ENCODE results near the gene ZCCHC14.

Gene ZCCHC14

DNA sequence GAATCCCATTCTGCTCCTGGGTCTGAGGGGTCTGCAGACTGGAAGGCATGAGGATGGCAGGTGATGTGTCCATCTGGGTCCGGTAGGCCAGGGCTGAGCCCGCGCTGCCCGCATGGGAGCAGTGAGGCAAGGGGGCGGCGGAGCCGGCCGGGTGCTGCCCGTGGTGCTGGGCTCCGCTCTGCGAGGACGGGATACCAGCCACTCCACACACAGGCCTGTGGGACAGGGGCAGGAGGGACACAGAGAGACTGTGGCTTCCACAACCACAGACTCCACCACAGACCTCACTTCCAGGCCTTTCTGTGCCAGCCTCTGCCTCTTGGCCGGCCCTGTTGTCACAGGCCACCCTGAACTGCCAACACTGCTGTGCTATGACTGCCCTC is 75.3 kb downstream of the ZCCHC14 start:
- Histone ChIP-seq H3K36me3 (peaks cover 18 to 95% (median 80%) of the 10 kb centered on the region in 11 experiments), H3K4me3 (no peak overlapping the region), H3K27ac (no peak overlapping the region; a peak in 1 of 22 replicates), H3K9ac (no peak overlapping the region), H3K4me2 (no peak overlapping the region), H3K27me3 (no peaks in the 10 kb centered on the region), H3K9me3 (replicated peaks in 1 of 11) (no peaks in the 10 kb centered on the region), H3K4me1 (no peaks in the 10 kb centered on the region), H4K20me1 (peaks cover 0 to 41% (median 12%) of the 10 kb centered on the region in 11 experiments; a peak in 9 of 22 replicates)
- TF ChIP-seq Cebpa-rat (IDR thresholded peaks at IDR 0.05), result no peak

DNA sequence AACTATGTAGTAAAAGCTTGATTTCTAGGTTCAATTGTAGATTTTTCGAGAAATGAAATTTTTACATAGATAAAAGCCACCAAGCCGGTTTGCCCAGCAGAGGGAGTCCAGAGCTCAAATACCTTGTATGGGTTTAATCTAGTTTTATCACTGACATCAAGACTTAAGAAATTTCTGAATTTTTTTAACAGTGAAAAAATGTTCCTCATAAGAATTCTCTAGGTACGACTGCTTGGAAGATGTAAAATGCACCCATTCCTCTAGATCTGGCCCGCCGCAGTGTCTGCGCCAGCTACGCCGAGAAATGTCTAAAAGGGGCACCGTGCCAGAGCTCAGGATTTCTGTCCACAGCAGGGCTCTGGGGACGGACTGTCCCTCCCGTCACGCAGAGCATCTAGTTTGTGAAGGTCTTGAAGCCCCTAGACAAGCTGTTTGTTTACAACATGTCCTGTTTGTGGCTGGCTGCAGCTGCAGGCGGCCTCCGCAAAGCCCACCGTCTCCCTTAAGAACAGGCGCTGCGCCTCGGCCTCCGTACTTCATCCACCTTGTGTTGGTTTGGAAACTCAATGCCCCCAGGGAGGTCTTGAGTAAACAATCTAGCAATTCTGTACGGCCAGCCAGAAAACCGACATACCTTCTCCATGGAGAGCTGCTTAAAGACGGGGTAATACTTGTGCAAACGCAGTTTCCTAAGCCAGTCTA is 75.8 kb downstream of the ZCCHC14 start:
- no peak overlapping the region for H3K4me2 ChIP-seq
- H3K4me3 ChIP-seq, result no peak overlapping the region
- no peaks in the 10 kb centered on the region for H3K4me1 ChIP-seq
- H3K27ac ChIP-seq, result no peak overlapping the region; a peak in 1 of 22 replicates
- H3K9me3 ChIP-seq (replicated peaks in 1 of 11), result no peaks in the 10 kb centered on the region
- no peaks in the 10 kb centered on the region for H3K27me3 ChIP-seq
- no peak overlapping the region for H3K9ac ChIP-seq
- TF ChIP-seq Cebpa-rat (IDR thresholded peaks at IDR 0.05), result no peak
- peaks cover 0 to 44% (median 12%) of the 10 kb centered on the region in 11 experiments; a peak in 9 of 22 replicates for H4K20me1 ChIP-seq
- peaks cover 24 to 95% (median 80%) of the 10 kb centered on the region in 11 experiments for H3K36me3 ChIP-seq

DNA sequence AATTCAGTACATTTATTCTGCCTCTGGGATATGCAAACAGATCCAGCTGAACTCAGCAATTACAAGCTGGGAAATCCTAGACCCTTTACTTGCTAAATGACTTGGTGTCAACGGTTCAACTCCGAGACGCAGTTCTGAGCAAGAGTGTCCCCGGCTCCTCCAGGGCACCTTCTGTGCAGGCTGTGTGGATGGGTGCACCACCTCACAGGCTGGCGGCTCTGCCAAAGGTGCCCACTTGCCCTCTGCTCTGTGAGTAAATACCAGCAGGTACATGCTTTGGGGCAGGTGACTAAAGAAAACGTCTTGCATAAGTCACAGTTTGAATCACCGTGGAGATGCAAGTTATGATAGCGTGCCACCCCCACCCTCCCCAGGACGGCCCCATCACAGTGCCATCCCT is 77.4 kb downstream of the ZCCHC14 start:
- Histone ChIP-seq H3K27me3 (no peaks in the 10 kb centered on the region), H3K27ac (no peak overlapping the region), H3K4me1 (no peaks in the 10 kb centered on the region), H4K20me1 (peaks cover 0 to 42% (median 15%) of the 10 kb centered on the region in 11 experiments; a peak in 10 of 22 replicates), H3K36me3 (peaks cover 27 to 93% (median 79%) of the 10 kb centered on the region in 11 experiments), H3K4me2 (no peak overlapping the region), H3K9ac (no peak overlapping the region), H3K4me3 (no peak overlapping the region), H3K9me3 (replicated peaks in 1 of 11) (no peaks in the 10 kb centered on the region)
- TF ChIP-seq Cebpa-rat (IDR thresholded peaks at IDR 0.05), result no peak

DNA sequence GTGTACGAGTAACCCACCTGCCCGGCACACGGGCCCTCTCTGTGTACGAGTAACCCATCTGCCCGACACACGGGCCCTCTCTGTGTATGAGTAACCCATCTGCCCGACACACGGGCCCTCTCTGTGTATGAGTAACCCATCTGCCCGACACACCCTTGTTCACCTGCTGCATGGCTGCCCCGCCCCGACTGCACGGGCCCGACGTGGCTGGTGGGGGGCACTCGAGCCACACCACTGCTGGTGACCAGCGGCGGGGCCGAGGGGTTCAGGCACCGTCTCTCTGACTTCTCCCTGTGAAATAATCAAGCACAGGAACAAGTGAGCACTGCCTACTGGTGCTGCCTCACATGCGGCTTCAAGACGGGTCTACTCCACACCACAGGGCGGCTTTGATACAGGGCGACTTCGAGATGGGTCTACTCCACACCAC is 78.6 kb downstream of the ZCCHC14 start:
- Histone ChIP-seq H3K4me1 (no peaks in the 10 kb centered on the region), H3K27me3 (no peaks in the 10 kb centered on the region), H3K36me3 (peaks cover 24 to 93% (median 81%) of the 10 kb centered on the region in 11 experiments), H3K4me3 (no peak overlapping the region), H3K9me3 (replicated peaks in 1 of 11) (no peaks in the 10 kb centered on the region), H3K4me2 (no peak overlapping the region), H3K27ac (no peak overlapping the region), H3K9ac (no peak overlapping the region), H4K20me1 (peaks cover 0 to 42% (median 19%) of the 10 kb centered on the region in 11 experiments; a peak in 12 of 22 replicates)
- no peak for TF ChIP-seq Cebpa-rat (IDR thresholded peaks at IDR 0.05)

DNA sequence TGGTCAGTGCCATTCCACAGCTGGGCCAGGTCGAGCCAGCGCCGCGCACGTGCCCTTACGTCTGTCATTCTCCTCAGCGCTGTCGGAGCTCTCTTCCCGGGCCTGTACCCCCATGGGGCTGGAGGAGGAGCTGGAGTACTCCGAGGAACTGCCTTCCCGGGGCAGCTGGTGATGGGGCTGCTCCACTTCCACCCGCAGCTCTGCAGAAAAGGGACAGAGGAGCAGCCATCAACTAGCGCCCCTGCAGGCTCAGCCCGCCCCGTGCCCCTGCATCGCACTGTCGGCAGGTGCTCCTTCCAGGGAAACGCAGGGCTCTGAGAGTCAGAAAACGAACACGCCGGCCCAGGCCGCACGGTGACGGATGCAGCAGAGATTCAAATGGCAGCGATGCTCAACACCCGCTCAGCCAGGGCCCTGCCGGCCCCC is 79.8 kb downstream of the ZCCHC14 start:
- Histone ChIP-seq H3K27me3 (no peaks in the 10 kb centered on the region), H3K9ac (no peak overlapping the region), H3K4me2 (no peak overlapping the region), H3K4me1 (no peaks in the 10 kb centered on the region), H3K4me3 (no peak overlapping the region), H3K27ac (no peak overlapping the region), H3K9me3 (replicated peaks in 1 of 11) (no peaks in the 10 kb centered on the region), H4K20me1 (peaks cover 0 to 40% (median 19%) of the 10 kb centered on the region in 11 experiments; a peak in 12 of 22 replicates), H3K36me3 (peaks cover 24 to 98% (median 87%) of the 10 kb centered on the region in 11 experiments)
- no peak for TF ChIP-seq Cebpa-rat (IDR thresholded peaks at IDR 0.05)

DNA sequence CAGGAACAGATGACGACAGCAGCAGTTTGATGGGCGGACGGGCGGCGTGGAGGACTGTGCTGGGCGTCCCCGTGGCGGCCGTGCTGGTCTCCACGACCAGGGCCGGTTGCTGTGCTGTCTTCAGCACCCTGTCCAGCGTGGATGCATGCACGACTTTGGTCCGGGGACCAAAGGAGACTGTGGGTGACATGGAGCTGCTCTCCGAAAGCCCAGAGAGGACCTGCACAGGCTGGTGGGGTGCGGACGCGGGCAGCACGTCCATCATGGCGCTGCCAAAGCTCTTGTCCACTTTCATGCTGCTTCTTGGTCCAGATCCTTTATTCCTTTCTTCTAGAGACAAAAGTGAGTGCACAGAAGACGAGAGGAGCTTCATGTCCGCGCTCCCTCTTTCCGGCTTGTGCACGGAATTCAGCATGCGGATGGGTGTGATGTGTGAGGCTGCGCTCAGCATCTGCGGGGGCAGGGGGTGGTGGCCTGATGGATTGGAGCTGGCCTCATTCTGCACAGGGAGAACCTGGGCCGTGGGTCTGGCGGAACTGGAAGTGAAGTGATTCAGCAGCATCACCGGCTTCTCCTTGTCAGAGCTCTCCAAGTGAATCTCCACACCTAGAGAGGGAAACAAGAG is 80.3 kb downstream of the ZCCHC14 start:
- Histone ChIP-seq H3K27me3 (no peaks in the 10 kb centered on the region), H3K27ac (no peak overlapping the region), H3K4me3 (no peak overlapping the region), H3K4me1 (no peaks in the 10 kb centered on the region), H3K4me2 (no peak overlapping the region), H3K9me3 (replicated peaks in 1 of 11) (no peaks in the 10 kb centered on the region), H3K9ac (no peak overlapping the region), H4K20me1 (peaks cover 0 to 41% (median 19%) of the 10 kb centered on the region in 11 experiments; a peak in 13 of 22 replicates), H3K36me3 (peaks cover 24 to 98% (median 87%) of the 10 kb centered on the region in 11 experiments)
- TF ChIP-seq Cebpa-rat (IDR thresholded peaks at IDR 0.05), result no peak

DNA sequence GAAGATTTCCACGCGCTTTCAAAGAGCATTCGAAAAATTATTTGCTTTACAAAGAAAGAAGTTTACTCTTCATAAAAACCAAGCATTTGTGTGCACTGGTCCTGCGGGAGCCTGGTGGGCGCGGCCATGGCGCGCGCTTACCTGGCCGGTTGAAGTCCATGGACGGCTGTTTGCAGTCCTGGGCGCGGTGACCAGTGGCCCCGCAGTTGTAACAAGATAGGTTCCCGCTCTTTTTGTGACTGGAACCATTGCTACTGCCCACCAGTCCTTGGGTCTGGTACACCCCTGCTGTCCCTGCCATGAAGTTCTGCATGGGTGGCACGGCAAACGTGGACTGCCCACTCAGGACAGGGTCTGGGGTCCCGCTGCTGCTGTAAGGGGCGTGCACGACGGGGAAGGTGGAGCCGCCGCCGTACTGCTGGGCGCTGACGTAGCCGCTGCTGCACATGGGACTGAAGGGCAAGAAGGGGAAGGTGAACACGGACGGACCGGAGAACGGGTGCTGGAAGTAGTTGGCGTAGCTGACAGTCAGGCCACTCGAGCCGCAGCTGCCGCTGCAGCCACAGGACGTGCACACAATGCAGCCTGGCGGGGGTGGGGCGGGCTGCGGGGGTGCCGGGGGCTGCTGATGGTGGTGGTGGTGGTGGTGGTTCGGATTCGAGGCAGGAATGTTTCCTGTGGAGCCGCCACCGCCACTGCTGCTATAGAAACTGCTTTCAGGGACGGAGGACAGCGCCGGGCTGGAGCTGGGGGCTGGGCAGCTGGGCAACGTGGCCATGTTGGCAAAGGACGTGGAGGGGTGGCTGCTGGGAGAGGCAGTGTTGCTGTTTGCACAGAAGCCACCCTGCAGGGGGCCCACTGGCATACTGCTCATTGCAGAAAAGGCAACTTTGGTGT is 81.2 kb downstream of the ZCCHC14 start:
- peaks cover 19 to 100% (median 88%) of the 10 kb centered on the region in 11 experiments for H3K36me3 ChIP-seq

DNA sequence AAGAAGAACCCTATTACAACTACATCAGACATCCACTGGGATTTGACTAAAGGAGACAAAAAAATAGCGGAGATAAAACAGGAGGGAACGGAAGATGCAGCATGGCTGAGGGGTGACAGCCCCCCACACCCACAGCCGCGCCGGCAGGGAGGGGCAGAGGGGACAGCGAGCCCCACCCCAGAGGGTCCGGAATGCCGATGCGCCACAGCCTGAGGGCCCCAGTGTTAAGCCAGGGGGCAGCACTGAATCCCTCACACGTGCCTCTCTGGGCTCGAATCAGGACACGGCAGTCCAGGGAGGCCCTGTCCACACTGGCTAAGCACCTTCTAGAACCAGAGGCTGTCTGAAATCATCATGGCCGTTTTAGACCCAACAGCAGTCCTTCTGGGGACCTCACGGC is 81.9 kb downstream of the ZCCHC14 start:
- H3K27me3 ChIP-seq, result no peaks in the 10 kb centered on the region
- no peak overlapping the region for H3K4me3 ChIP-seq
- H3K9ac ChIP-seq, result no peak overlapping the region
- H3K4me2 ChIP-seq, result no peak overlapping the region
- H3K4me1 ChIP-seq, result no peaks in the 10 kb centered on the region
- H3K27ac ChIP-seq, result no peak overlapping the region
- peaks cover 0 to 44% (median 22%) of the 10 kb centered on the region in 11 experiments; a peak in 14 of 22 replicates for H4K20me1 ChIP-seq
- no peaks in the 10 kb centered on the region for H3K9me3 ChIP-seq (replicated peaks in 1 of 11)
- TF ChIP-seq Cebpa-rat (IDR thresholded peaks at IDR 0.05), result no peak
- H3K36me3 ChIP-seq, result peaks cover 24 to 100% (median 89%) of the 10 kb centered on the region in 11 experiments

More for the DNA sequence above, 81.2 kb downstream of the ZCCHC14 start:
- H3K4me1 ChIP-seq, result no peaks in the 10 kb centered on the region
- H3K9ac ChIP-seq, result no peak overlapping the region
- H3K27me3 ChIP-seq, result no peaks in the 10 kb centered on the region
- TF ChIP-seq Cebpa-rat (IDR thresholded peaks at IDR 0.05), result no peak
- no peak overlapping the region for H3K4me3 ChIP-seq
- H3K27ac ChIP-seq, result no peak overlapping the region
- H3K9me3 ChIP-seq (replicated peaks in 1 of 11), result no peaks in the 10 kb centered on the region
- H4K20me1 ChIP-seq, result peaks cover 0 to 41% (median 18%) of the 10 kb centered on the region in 11 experiments; a peak in 14 of 22 replicates
- no peak overlapping the region for H3K4me2 ChIP-seq

DNA sequence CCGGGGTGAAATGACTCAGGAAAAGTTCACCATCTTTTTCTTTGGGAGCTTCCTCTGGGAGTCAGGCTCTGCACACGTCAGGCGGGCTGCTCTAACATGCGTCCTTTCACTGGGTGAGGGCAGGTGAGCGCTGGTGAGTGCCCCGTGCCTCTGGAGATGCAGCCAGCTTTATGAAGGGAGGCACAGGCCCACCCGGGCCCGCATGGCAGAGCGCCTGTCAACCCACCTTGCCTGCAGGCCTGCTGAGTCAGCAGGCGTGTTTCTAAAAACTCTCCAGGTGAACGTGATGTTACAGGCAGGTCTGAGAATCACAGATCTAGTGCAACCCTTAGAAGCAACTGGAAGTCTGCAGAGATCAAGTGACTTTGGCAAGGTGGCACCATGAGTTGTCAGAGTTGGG is 82.3 kb downstream of the ZCCHC14 start:
- Histone ChIP-seq H3K4me3 (no peak overlapping the region), H3K27me3 (no peaks in the 10 kb centered on the region), H3K4me1 (no peaks in the 10 kb centered on the region), H3K36me3 (peaks cover 28 to 100% (median 92%) of the 10 kb centered on the region in 11 experiments), H3K9ac (no peak overlapping the region), H3K9me3 (replicated peaks in 1 of 11) (no peaks in the 10 kb centered on the region), H4K20me1 (peaks cover 0 to 46% (median 22%) of the 10 kb centered on the region in 11 experiments; a peak in 15 of 22 replicates), H3K4me2 (no peak overlapping the region), H3K27ac (no peak overlapping the region)
- TF ChIP-seq Cebpa-rat (IDR thresholded peaks at IDR 0.05), result no peak
